Measurements from ENCODE around the gene AMBP.

Gene AMBP

GRCh38 chr9:114078021-114078780 lies at the start of gene AMBP:
TSS of gene AMBP (minus strand) at chr9:114078300. CDS start at chr9:114078209, 91 bp downstream.
- no peak for DNase-seq (ENCODE audit: low read depth in 4 of 4, low spot score in 1 of 4)

- DNase-seq (ENCODE audit: low read depth in 4 of 4, low spot score in 1 of 4): no peak
These were observed 48.4 kb upstream of the AMBP start for GRCh38 chr9:114126247-114127060.

- DNase-seq (ENCODE audit: low read depth in 4 of 4, low spot score in 1 of 4): no peak
These were observed 47.4 kb upstream of the AMBP start for GRCh38 chr9:114125476-114126013.

- no peak for DNase-seq (ENCODE audit: low read depth in 4 of 4, low spot score in 1 of 4)
These were observed 46.8 kb upstream of the AMBP start for GRCh38 chr9:114124666-114125475.

DNA sequence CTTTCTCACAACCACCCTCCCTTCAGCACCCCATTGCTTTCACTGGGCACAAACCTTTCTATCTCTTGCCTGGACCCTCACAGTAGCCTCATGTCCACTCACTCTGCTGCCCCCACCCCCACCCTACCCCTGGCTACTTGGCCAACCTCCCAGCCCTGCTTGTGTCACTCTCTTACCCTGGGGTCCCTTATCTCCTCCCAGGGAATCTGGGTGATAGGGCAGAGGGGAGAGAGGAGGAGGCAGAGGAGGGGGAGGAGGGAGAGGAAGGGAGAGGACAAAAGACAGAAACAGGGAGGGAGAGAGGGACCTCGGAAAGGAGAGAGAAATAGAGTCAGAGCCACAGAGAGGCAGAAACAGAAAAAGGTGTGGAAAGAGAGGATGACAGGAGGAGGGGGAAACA lies 46.0 kb upstream of the AMBP start:
- DNase-seq (ENCODE audit: low read depth in 4 of 4, low spot score in 1 of 4): no peak

DNA sequence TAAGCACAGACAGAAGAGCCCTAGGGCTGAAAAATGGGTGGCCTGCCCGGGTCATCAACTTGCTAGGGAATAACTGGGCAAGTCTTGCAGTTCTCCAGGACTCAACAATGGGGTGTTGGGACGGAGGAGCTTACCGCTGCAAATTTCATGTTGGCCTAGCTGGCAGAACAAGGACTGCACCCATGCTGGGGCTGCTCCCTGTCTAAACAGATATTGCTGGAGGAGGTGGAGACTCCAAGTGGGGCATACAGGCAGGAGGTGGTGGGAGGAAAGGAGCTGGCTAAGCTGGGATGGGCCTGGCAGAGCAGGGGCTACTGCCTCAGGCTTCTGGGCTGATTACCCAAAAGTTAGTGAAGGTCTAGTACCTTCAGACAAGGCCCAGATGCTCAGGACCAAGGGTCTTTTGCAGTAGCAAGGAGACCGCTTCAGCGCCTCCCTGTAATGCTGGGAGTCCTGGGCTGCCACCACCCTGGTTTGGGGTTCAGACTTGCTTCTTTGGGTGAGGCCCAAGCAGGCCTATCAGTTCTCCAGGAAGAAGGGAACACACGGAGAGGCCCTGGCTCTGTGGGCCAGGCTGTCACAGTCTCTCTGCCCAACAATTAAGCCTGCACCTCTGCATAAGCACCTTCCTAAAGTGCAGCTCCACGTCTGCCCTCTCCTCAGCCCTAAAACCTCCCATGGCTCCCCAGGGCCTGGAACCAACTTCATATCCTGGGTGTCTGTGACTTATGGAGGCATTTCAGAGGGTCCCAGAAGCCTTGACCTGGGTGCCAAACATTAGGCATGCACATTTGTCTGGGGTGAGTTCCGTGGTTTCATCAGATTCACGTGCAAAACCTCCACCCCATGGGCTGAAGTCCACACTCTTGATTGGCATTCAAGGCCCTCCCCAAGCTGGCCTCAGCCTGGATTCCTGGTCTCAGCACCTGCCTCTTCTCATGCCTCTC lies 45.2 kb upstream of the AMBP start:
- no peak for DNase-seq (ENCODE audit: low read depth in 4 of 4, low spot score in 1 of 4)

GRCh38 chr9:114122136-114123027 lies 44.3 kb upstream of the AMBP start:
- DNase-seq (ENCODE audit: low read depth in 4 of 4, low spot score in 1 of 4): no peak

- no peak for DNase-seq (ENCODE audit: low read depth in 4 of 4, low spot score in 1 of 4)
These were observed 43.4 kb upstream of the AMBP start for GRCh38 chr9:114121227-114122135.

DNA sequence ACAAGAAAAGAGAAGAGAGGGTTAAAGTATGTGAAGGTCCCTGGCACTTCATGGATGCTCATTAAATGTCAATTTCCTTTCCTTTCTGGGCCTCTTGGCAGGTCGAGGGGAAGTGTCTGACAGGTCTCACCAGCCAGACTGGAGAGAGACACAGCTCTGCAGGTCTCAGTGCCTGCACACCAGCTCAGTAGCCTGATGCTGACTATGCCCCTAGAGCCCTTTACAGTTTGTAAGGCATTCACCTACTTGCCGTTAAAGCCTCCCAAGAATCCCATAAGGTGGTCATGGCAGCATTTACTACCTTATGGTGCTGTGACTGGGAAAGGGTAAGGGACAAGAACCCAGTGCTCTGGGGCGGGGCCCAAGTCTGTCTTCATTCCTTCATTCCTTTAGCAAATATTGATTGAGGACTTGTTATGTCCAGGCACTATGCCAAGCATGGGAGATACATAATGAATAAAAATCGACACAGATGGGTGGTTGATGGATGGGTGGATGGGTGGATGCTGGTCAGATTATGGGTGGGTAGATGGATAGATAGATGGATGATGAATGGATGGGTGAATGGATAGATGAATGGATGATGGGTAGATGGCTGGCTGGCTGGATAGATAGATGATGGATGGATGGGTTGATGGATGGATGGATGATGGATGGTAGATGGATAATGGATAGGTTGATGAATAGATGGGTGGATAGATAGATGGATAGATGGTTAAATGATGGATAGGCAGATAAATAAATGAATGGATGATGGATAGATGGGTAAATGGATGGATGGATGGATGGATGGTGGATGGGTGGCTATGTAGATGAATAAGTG lies 42.3 kb upstream of the AMBP start:
- DNase-seq (ENCODE audit: low read depth in 4 of 4, low spot score in 1 of 4): no peak

DNA sequence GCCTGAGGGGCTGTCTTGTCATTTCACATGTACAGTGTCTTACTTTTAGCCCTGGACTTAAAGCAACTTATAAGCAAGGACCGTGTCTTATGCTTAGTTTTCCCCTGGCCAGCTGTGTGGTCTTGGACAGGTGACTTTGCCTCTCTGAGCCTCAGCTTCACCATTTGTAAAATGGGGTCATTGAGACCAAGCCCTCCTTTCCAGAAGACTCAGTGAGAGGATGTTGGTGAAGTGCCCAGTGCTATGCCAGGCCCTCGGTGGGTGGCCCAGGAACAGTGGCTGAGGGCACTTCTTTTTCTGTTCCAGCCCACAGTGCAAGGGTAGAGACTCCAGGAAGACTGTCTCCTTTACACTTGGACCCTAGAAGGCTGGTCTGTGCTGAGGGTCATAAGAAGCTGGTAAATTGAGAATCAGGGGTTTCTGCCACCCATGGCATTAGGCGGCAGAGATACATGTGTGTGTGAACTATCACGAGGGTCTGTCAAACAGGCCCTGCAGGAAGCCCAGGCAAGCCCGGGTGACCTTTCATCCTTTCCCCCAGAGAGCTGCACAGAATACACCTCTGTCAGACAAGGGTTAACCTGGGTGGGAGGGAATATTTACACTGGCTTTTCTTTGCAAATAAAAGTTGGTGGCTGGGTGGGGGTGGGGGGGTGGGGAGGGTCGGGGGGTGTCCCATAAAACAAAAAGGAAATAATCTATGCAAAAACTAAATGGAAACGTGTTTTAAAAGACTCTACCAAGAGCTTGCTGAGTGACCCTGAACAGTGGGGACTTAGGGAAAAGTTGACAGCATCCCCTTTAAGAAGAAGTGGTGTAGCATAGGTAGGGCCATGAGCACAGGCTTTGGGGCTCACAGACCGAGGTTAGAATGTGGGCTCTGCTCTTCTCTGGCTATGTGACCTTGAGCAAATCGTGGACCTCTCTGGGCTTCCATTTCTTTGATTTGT lies 41.4 kb upstream of the AMBP start:
- no peak for DNase-seq (ENCODE audit: low read depth in 4 of 4, low spot score in 1 of 4)

DNA sequence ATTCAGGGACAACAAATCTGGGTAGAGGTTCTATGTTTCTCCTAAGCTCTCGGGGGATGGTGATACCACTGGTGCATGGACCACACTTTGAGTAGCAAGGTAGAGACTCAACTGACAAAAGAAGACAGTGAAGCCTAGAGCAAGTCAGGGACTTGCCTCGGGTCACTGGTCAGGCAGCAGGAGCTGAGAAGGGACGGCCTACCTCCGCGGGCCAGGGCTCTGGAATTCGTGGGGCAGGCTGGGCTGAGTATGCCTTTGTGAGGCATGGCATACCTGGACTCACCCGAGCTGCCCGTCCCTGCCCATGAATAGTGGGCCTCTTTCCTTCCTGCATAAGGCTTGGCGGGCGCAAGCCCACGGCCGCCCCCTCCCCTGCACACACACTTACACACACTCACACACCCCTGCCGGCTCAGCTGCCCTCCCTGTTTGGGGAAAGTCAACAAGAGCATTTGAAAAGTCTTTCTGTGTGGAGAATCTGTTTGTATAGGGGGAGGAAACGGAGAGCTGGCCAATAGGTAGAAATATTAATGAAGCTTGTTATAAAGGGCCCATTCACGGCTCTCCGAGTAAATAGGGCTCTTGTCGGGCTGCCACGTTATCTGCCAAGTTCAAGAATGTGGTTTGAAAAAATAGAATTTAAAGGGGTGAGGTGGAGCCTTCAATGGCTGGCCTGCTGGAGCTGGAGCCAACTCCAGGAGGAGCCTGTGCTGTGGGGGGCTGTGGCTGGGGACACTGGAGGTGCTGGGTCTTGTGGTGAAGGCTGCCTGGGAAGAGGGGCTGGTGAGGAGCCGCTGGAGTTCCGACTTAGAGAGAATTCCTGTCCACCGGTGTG lies 40.1 kb upstream of the AMBP start:
- no peak for DNase-seq (ENCODE audit: low read depth in 4 of 4, low spot score in 1 of 4)

GRCh38 chr9:114117614-114117995 lies 39.5 kb upstream of the AMBP start:
- DNase-seq (ENCODE audit: low read depth in 4 of 4, low spot score in 1 of 4): no peak

GRCh38 chr9:114116126-114116747 lies 38.1 kb upstream of the AMBP start:
- no peak for DNase-seq (ENCODE audit: low read depth in 4 of 4, low spot score in 1 of 4)

DNA sequence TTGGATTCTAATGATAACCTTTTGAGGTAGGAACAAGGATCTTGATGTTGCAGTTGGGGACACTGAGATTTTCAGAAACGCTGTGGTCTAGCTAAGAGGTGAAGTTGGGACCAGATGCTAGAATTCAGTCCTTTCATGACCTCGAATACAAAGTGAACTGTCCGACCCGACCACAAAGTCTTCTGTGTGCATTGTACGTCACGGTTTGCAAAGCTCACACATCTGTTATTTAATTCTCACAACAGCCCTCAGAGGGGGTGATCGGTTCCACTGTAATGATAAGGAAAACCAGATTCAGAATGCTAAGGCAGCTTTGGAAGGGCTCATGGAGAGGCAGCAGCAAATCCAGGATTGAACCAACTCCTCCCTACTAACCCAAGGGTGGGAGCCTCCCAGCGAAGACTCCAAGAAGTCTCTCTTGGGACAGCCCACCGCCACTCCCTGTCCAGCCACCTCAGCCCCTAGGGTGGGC lies 37.6 kb upstream of the AMBP start:
- DNase-seq (ENCODE audit: low read depth in 4 of 4, low spot score in 1 of 4): no peak

DNA sequence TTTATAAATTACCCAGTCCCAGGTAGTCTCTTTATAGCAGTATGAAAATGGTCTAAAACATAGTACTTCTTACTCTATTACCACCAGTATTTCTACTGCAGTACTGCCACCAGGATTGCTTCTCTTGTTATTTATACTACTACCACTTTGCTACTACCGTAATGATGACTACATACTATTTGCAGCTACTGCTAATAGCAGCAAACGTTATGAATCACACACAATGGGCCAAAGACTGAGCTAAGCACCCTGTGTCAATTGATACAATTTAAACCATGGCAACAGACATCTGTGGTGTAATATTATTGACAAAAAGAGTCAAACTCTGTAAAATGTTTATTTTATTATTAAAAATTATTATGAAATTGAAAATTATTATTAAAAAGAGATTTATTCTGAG lies 36.3 kb upstream of the AMBP start:
- no peak for DNase-seq (ENCODE audit: low read depth in 4 of 4, low spot score in 1 of 4)

All from stimulated activated CD4-positive, alpha-beta T cell treated with anti-CD3 and anti-CD28 coated beads, Interleukin-1b, Interleukin-23, amount 100 ng/mL, for 24 hours (primary cell).